Spleen (tissue), 7 donors: ENCODE results near the gene MMP14.

Experiments used
- POLR2A ChIP-seq, 3 donors: fragments of 450-650 bp; IDR thresholded peaks; one replicate each; pipeline ENCODE4 v1.5.1; 2017; ENCODE audit warnings: antibody characterized with exemption in 3 of 3, mild to moderate bottlenecking in 1 of 3
- POLR2AphosphoS5 ChIP-seq, 3 donors: sonication (generic); formaldehyde crosslinking; IDR thresholded peaks; one replicate each; pipeline ENCODE4 v1.5.1; 2017; ENCODE audit warnings: antibody characterized with exemption in 3 of 3
- TF ChIP-seq, protein P1 (sequence below), 11 experiments: fragments of 200-600 bp in 7 of 11; fragments of 450-650 bp in 4 of 11; sonication (generic) in 4 of 11; IDR thresholded peaks in 8 of 11; conservative IDR thresholded peaks in 3 of 11; 1 replicate in 7 of 11; 2 replicates in 4 of 11; pipeline versions ENCODE4 v1.4.0 to v1.8.0; 2016 to 2021; ENCODE audit warnings: antibody characterized with exemption in 11 of 11, inconsistent platforms in 4 of 11, mild to moderate bottlenecking in 1 of 11
- donor health status: DM: no; HTN: no; CAD: no; lungs with moderate emphysema.
- donor health status: DM: no; HTN: no; CAD: no.
- donor health status: DM: no; HTN: no; CAD: no.

GRCh38 chr14:22895402-22895801 is 59.0 kb downstream of the MMP14 start:
- TF ChIP-seq, protein P1, sequence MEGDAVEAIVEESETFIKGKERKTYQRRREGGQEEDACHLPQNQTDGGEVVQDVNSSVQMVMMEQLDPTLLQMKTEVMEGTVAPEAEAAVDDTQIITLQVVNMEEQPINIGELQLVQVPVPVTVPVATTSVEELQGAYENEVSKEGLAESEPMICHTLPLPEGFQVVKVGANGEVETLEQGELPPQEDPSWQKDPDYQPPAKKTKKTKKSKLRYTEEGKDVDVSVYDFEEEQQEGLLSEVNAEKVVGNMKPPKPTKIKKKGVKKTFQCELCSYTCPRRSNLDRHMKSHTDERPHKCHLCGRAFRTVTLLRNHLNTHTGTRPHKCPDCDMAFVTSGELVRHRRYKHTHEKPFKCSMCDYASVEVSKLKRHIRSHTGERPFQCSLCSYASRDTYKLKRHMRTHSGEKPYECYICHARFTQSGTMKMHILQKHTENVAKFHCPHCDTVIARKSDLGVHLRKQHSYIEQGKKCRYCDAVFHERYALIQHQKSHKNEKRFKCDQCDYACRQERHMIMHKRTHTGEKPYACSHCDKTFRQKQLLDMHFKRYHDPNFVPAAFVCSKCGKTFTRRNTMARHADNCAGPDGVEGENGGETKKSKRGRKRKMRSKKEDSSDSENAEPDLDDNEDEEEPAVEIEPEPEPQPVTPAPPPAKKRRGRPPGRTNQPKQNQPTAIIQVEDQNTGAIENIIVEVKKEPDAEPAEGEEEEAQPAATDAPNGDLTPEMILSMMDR (IDR thresholded peaks at IDR 0.05 in 8 of 11, conservative IDR thresholded peaks at IDR 0.05 in 3 of 11), result no peak
- no peak for TF ChIP-seq POLR2A (IDR thresholded peaks at IDR 0.05)
- TF ChIP-seq POLR2AphosphoS5 (IDR thresholded peaks at IDR 0.05), result no peak
